8988T (cell line): ENCODE results near the gene CCDC158.
"Not testable (repeated sequence)": the region's sequence is repeated elsewhere in the genome, so short reads cannot be mapped to it uniquely, and the experiment has no call there.

Source experiments
- DNase-seq: peaks from one replicate; pipeline ENCODE4 v3.0.0; 2011

CCDC158 gene

DNA sequence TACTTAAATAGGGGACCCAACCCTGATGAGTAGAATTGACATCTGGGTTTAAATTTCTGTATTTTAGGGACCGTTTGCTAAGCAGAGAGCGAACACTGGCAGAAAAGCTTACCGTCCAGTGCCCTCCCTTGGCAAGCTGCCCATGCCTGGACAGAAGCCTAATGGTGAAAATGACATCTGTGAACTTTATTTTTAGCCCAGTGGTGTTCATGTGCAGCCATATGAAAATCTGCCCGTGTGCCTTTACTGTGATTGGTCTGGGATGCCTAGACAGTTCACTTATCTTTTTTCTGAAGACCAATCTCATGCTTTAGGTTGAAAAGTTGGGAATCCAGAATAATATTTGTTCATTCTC, 113.3 kb downstream of the CCDC158 start:
- no peak for DNase-seq

DNA sequence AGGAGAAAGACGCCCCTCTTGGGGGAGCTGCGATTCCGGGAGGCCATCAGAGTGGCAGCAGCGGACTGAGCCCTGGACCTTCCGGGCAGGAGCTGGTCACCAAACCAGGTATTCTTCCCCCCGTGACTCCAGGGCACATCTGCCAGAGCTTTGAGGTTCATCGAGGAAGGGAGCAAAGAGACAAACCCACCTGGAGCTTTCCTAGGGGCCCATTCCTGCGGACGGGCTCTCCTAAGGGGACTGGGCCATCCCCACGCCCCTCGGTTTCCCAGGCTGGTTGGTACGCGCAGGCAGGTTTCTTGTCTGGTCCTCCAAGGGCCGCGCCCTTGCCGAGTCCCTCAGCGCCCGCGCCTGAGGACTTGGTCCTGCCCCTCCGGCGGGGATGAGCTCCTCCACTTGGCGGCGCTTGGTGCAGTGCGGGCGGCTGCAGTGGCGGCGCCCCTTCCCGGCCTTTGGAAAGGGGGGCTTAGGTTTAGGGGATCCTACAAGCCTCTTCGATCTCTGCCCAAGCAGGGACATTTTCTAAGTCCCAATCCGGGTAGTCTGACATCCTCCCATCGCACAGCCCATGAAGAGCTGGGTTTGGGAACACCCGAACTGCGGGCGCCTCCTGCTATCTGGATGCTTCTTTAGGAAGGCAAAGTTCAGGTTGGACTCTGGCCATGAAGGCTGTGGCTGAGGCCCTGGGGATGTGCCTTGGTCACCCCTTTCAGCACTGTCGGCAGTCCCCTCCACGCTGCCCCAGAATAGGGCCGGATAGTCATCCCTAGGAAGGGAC, 113.9 kb downstream of the CCDC158 start:
- DNase-seq, result peak; percentile 54

DNA sequence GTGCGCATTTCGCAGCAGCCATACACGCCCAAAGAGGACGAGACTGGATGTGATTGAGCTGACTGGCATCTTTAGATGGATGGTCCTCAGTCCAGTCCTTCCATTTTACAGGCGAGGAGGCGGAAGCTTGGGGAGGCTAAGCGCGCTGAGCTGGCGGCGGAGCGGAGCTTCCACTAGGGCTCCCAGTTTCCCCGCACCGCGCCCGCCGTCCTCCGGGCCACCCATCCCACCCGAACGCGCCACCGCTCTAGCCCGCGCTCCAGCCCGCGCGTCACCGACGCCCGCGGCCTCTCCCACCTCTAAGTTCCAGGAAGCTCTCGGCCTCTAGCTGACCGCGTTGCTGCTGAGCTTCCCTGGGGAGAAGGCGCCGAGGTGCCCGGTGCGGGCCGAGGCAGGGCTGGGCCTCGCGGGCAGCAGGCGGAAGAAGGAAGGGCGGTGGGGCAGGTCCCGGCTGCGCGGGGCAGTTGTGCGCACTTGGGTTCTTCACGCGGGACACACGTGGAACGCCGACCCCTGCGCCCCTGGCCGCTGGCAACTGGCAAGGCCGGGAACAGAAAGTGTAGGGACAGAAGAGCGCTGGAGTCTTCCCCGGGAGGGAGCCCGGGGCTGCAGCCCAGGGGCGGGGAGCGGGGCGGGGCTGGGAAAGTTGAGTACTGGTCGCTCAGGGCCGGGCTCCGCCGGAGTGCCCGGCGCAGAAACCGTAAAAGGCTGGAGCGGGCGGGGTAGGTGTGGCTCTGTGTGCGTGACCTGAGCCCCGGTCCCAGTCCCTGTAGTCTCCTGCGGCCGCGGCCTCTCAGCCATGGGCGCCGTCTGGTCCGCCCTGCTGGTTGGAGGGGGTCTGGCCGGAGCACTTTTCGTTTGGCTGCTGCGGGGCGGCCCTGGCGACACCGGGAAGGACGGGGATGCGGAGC, 114.7 kb downstream of the CCDC158 start, which contains the start of gene STBD1:
STBD1 (plus strand) TSS at position 763 of the 911 bp plus-strand sequence; CDS start at position 800, 37 bp downstream.
- peak; percentile 58 for DNase-seq

DNA sequence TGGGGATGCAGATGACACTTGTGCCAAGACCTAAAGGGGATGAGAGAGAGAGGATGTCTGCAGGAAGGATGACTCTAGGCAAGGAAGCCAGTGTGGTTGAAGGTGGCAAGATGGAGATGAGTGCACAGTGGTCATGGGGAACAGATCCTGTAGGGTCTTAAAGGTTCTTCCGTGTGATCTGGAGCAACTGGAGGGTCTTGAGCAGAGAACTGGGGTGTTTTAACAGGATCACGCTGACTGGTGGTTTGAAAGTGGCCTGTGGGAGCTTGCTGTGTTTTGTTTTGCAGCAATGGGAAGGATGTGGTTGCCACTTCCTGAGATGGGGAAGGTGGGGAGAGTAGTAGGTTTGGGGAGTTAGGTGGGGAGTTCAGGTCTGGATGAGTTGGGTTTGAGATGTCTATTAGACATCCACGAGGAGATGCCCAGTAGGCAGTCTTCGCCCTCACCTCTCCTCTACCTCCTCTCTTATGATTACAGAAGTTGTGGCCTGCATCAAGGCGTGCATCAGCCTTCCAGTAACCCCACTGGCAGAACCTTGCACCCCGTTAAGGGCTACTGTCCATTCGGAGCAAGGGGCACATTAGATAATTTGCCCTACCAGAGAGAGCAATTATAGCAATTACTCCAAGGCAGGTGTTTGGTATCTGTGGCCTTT, 115.8 kb downstream of the CCDC158 start:
- no peak for DNase-seq

DNA sequence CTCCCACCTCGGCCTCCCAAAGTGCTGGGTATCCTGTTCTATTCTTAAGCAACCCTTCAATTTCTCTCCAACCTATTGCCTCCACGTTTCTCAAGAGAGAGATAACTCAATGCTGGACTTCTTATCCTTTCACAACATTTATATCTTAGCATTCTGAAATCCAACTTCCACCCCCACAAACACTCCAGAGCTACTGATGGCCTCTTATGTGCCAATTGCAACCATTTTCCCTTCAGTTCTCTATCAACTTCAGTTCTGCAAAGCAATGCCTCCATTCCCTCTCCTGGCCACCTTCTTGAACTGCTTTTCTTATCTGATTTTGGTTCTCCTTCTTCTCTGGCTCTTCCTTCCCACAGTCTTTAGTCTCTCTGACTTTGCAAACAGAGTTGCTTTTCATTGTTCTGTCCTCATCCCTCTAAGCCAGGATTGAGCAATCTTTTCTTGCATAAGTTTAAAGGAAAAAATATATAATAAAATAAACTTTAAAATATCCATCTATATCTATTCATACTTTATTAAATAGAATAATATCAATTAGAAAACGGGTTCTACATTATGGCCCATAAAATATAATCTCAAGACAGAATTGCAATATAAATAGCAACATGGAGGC, 118.0 kb downstream of the CCDC158 start:
- DNase-seq, result no peak

DNA sequence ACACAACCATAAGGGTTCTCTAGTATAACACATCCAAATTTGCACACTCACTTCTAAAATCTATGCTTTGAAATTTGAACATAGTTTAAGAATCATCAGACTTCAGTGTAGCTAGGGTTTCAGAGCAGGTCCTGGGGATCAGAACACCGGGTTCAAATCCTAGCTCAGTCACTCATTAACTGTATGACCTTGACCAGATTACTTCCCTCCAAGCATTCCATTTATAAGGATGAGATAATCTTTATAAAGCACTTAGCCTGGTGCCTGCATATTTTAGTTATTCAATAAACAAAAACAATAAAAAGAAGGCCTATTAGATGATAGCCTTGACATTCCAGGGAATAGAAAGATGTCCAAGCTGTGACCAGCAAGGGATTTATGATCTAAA, 119.2 kb downstream of the CCDC158 start:
- no peak for DNase-seq

DNA sequence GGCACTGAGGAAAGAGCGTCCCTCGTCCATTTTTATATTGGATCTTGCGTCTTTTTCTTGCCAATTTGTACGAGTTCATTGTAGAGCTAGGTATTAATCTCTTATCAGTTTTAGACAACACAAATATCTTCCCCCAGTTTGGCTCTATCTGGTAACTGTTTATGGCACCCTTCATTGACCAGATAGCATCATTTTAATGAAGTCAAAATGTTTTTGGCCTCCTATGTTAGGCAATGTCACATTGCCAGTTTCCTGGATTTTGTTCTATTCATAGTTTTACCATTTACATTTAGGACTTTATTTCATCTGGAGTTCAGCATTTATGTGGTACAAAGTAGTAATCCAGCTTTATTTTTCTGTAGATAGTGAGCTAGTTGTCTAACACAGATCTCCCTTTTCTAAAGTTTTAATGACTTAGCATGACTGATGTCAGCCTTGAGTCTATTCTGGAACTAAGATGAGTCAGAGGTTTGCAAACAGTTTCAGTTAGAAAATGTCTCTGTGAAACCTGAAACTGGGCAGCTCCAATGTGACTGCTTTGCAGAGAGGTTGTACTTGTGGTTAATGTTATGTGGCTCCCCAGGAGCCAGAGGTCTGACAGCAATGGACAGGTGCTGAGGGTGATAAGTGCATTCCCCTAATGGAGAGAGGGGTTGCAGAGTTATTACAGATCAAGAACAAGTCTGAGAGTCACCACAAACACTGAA, 119.7 kb downstream of the CCDC158 start:
- DNase-seq, result no peak

DNA sequence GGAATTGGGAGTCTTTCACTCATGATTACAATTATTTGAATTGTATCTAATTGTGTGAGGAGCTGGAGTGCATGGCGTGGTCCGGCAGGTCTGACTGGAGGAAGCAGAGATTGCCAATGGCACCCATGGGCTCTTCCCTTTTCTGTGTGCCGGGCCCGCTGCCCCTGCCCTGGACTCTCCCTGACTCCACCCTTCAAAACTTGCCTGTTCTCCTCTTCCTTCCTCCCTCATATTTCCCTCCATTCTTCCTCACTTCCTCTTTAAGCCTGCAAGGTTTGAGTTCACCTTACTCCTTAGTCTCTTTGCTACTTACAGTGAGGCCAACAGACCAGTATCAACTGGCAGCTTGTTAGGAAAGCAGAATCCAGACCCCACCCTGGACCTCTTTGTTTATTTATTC, 120.9 kb downstream of the CCDC158 start:
- no peak for DNase-seq

DNA sequence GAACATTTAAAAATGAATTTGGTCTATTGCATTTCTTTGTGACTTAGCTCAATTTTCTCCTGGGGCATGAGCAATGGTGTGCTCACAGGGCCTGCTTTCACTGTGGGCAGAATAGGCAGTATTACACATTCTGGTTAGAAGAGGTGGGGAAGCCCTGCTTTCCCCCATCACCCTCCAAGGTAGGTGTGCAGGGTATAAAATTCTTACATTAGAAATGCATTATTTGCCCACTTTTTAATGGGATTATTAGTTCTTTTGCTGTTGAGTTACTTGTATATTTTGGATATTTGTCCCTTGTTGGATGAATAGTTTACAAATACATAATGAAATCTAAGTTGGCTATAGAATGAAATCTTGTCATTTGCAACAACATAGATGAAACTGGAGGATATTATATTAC, 122.7 kb downstream of the CCDC158 start:
- no peak for DNase-seq

DNA sequence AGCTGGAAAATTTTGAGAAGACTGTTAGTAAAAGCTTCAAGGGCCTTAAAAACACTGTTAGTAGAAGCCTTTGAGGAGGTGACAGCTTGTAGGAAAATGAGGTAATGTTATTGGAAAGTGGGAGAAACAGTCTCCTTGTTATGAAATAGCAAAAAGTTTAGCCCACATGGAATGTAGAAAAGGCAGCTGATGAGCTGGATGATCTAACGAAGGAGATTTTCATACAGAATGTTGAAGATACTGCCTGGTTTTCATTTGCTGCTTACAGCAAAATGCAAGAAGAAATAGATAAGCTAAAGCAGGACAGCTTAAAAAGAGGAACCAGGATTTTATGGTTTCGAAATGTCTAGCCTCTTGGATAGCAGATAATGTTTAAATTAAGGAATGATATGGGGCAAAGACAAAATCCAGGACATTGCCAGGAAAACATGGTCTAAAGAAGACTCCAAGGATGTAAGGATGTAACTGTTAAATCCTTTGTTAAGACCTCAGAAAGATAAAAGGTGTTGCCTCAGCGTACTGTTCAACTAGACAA, 124.6 kb downstream of the CCDC158 start:
- DNase-seq, result no peak

DNA sequence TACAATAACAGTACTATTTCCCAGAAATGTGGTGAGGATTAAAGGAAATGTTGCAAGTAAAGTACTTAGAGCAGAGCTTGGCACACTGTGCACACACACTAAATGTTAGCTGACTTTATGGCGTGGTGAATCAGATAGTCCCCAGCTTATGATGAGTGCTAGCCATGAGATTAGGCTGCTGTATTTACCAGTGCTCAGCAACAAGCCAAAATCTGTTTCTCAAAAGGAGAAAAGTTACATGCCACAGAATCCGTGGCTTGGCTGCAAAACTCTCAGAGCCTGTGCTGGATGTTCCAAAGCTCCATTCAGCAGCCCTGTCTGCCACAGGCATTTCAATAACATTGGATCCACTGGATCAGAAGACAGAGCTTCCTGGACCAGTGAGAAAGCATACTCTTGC, 127.2 kb downstream of the CCDC158 start:
- no peak for DNase-seq

DNA sequence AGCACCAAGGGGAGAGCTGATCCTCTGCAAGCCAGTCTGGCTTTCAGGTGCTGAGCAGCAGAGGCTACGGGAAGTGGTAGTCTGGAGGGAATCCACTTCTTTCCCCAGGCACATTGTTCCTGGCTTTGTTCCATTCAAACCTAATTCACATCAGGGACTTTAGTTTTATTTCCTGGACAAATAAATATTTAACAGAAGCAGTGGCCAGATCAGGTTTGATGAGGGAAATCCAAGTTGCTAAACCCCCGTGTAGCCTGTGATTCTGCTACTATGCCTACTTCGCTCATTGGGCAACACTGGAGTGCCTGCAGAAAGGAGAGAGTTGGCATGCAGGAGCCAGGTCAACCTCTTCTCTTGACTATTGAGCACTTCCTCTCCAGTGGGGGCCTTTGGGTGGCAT, 128.2 kb downstream of the CCDC158 start:
- DNase-seq, result no peak

DNA sequence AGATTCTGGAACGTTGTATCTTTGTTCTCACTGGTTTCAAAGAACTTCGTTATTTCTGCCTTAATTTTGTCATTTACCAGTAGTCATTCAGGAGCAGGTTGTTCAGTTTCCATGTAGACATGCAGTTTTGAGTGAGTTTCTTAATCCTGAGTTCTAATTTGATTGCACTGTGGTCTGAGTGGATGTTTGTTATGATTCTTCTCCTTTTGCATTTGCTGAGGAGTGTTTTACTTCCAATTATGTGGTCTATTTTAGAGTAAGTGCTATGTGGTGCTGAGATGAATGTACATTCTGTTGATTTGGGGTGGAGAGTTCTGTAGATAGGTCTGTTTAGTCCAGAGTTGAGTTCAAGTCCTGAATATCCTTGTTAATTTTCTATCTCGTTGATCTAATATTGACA, 133.1 kb downstream of the CCDC158 start:
- not testable (repeated sequence) for DNase-seq

DNA sequence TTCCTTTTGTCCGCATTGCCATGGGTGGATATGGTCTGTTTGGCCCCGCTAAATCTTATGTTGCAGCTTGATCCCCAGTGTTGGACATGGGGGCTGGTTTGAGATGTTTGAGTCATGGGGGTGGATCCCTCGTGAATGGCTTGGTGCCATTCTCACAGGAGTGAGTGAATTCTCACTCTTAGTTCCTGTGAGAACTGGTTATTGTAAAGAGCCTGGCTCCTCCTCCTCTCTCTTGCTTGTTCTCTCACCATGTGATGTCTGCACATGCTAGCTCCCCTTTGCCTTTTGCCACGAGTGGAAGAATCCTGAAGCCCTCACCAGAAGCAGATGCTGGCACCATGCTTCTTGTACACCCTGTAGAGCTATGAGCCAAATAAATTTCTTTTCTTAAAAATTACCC, 137.0 kb downstream of the CCDC158 start:
- DNase-seq, result no peak

DNA sequence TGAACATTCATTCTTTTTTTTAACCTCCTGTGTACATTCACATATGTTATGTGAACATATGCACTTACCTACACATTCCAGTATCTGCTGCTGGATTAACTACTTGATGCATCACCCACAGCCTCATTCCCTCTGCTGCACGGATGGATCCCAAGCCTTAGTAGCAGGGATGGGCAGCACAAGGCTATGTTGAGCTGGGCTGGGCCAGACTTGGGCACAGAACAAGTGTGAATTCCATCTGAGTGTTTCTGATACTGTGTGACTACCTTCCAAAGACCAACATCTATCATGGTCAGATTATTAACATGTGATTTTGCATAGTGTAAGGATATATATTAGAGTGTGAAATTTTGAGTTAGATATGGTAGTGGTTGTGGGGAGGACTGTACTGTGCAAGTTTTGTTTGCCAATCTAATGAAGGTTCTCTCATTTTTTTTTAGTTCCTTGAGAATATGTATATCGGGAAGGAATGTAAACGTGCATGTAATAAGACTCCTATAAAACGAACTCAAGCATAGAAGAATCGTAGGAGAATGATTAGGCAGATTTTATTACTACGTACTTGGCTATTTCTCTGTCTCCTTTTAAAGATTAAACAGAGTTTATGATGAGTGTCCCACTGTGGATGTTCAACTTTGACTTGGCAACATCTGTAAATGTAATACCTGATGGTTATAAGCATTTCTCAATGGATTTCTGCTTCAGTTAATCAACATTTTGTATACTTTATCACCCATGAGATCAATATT, 137.8 kb downstream of the CCDC158 start:
- no peak for DNase-seq

DNA sequence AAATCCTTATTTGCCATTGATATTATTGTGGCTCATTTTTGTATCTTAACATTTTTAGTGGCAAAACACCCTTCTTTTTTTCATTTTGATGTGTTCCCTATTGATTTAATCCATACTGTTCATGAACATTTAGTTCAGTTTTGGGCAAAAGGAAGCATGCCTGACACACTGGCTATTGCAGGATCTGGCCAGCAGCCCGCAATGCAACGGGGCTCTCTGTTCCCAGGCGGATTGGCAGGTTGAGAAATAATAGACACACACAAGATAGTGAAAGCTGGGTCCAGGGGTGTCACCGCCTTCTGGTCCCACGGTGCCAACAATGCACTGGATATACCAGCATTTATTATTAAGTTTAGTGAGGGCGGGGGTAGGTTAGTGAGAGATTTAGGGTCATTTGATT, 139.3 kb downstream of the CCDC158 start:
- not testable (repeated sequence) for DNase-seq

DNA sequence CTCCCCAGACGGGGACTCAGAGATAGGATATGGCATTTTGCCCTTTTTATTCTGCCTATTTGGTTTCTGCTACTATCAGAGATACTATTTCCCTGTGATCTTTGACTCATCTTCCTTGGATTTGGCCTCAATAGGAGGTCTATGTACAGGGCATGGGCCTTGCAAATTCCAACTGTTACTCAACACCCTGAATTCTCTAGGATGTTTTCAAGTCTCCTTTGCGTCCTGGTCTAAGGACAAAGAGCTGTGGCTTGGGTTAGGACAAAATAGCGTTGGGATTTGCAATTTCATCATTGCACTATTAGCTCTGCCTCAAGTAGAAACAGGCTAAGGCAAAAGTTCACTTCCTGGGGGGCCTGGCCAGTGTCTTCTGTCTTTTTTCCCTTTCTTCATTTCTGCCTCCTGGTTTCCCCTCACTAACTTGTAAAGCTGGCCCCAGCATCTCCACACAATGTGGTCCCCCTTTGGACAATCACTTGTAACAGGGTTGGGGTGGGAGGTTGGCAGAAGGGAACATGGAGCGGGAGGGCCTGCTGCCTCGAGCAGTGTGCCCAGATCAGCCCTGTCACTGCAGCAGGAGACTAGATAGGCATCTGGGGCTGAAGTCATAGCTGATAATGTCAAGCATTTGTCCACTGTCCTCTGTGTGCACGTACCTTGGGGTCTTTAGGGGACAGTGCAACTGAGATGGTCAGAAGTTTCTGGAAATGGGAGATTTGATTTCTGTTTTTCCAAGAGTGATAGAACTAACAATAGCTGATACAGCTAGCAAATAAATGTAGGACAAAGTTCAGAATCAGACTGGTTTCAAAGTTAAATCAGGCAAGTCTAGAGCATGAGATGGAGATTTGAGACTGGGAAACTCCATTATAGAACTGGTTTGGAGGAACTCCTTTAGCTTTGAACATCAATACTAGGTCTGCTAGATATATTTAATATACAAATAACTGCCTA, 140.2 kb downstream of the CCDC158 start:
- DNase-seq, result no peak

DNA sequence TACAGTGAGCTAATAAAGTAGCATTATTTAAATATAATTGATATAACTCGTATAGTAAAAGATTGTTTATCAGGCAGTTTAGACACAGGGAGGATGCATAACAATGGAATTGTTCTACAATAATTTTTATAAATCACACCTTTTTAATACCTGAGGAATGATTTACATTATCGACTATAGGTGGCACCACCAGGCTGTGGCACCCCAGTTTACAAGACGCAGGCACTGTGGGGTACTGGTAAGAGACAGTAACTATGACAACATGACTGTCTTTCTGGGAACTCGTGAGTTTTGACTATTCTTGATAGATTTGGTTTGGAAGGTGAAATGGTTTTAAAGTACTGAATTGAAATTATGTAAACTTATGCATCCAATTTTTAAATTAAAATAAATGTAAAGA, 141.5 kb downstream of the CCDC158 start:
- DNase-seq, result no peak

DNA sequence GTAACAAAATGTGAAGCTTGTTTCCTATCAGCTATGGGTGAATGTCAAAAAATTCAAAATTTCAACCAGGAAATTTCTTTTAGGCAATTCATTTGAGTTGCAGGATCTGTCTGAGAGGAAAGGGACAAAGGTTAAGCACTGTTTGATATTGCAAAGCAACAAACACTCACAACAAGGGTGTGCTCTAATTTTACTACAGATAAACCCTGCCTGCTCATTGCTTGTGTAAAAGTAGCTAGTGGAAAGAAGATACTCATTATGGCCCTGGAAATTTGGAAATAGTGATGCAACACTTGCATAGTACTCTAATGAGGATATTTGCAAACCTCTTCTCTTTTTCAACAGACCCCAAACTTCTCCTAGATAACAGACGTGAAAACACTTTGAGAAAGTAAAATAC, 142.4 kb downstream of the CCDC158 start:
- no peak for DNase-seq

DNA sequence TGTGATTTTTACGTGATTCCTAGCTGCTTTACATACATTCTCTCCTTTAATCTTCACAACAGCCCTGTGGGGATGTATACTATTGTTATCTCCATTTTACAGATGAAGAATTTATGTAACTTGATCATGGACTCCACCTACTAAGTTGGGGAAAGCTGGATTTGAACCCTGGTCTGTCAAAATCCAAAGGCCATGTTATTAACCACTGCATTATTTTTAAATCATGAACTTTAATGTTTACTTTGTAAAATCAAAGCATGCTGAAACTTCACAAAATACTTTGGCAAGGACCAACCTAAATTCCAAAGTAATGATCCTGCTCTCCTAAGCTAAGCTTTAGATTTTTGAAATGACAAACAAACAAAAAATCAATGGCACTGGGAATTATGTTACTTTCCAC, 143.3 kb downstream of the CCDC158 start:
- no peak for DNase-seq
